H1 (cell line): ENCODE results near the gene DTNB. TPM values are rescaled to one million over a fixed set of nuclear protein-coding genes. Genes with fewer than 3 reads are reported as not detected.

ENCODE experiments used
- CTCF ChIA-PET: fragments of 300-600 bp; sonication (Branson Sonifier 250); formaldehyde crosslinking; loops from one replicate; lab custom pipeline; 2021; ENCODE audit not compliant: partially characterized antibody; lab: Charles Lee
- POLR2A ChIA-PET: fragments of 300-600 bp; sonication (Branson Sonifier 250); formaldehyde crosslinking; loops from one replicate; lab custom pipeline; 2021; ENCODE audit warnings: inconsistent platforms; ENCODE audit not compliant: partially characterized antibody; lab: Charles Lee
- DNase-seq, 2 experiments: peaks; one replicate each; pipeline versions ENCODE4 v3.0.0 to v3.0.0-alpha.2; 2010 to 2022; ENCODE audit warnings: low spot score in 2 of 2, low read depth in 1 of 2, mixed read lengths in 1 of 2
- FAIRE-seq: peaks from 2 replicates; lab custom pipeline; 2011; peaks lifted over from hg19 to GRCh38; lab: Jason Lieb, UNC
- H2AFZ ChIP-seq: 2 replicates; pipeline ENCODE4 v1.8.1; 2012; ENCODE audit warnings: low read length, inconsistent platforms
- H2AK5ac ChIP-seq: 2 replicates; pipeline ENCODE4 v1.6.1; 2013; ENCODE audit warnings: low read depth, low read length
- H2BK120ac ChIP-seq: replicated peaks from 2 replicates; pipeline ENCODE3; 2013; ENCODE audit warnings: low read depth, low read length, inconsistent platforms
- H2BK12ac ChIP-seq: 2 replicates; pipeline ENCODE4 v1.6.1; 2013; ENCODE audit warnings: low read depth, low read length
- H2BK15ac ChIP-seq: 2 replicates; pipeline ENCODE4 v1.6.1; 2013; ENCODE audit warnings: low read length
- H2BK20ac ChIP-seq: 2 replicates; pipeline ENCODE4 v1.6.1; 2013; ENCODE audit warnings: low read length
- H2BK5ac ChIP-seq: 2 replicates; pipeline ENCODE4 v1.6.1; 2013; ENCODE audit warnings: low read depth, low read length
- H3K14ac ChIP-seq: 2 replicates; pipeline ENCODE4 v1.6.1; 2013; ENCODE audit warnings: inconsistent platforms; ENCODE audit not compliant: insufficient read length
- H3K18ac ChIP-seq: 2 replicates; pipeline ENCODE4 v1.6.1; 2013; ENCODE audit warnings: low read length; ENCODE audit errors: extremely low read depth
- H3K23ac ChIP-seq: 2 replicates; pipeline ENCODE4 v1.6.1; 2013; ENCODE audit warnings: inconsistent platforms; ENCODE audit not compliant: insufficient read length
- H3K23me2 ChIP-seq: 2 replicates; pipeline ENCODE4 v1.6.1; 2013; ENCODE audit warnings: low read depth, low read length
- H3K27ac ChIP-seq: 2 replicates; pipeline ENCODE4 v1.6.1; 2011; ENCODE audit warnings: low read depth, low read length, inconsistent platforms
- H3K27me3 ChIP-seq, 4 experiments: replicated peaks in 1 of 4; 1 replicate in 1 of 4; 2 replicates in 3 of 4; pipeline versions ENCODE4 v1.6.1 to v1.8.1; 2011 to 2013; ENCODE audit warnings: low read length in 3 of 4, mild to moderate bottlenecking in 3 of 4, inconsistent platforms in 2 of 4, mixed read lengths in 2 of 4, moderate library complexity in 1 of 4; ENCODE audit not compliant: control insufficient read depth in 3 of 4, insufficient read depth in 3 of 4; ENCODE audit errors: extremely low read depth in 1 of 4
- H3K36me3 ChIP-seq, 4 experiments: 2 replicates each; pipeline versions ENCODE4 v1.6.1 to v1.8.1; 2011 to 2013; ENCODE audit warnings: mild to moderate bottlenecking in 4 of 4, low read length in 3 of 4, moderate library complexity in 2 of 4, control low read depth in 1 of 4, inconsistent platforms in 1 of 4; ENCODE audit not compliant: insufficient read depth in 4 of 4, control insufficient read depth in 2 of 4
- H3K4ac ChIP-seq: replicated peaks from 2 replicates; pipeline ENCODE3; 2013; ENCODE audit warnings: low read length, low read depth, mixed read lengths, inconsistent platforms; ENCODE audit not compliant: insufficient read length
- H3K4me1 ChIP-seq, 4 experiments: replicated peaks in 1 of 4; 1 replicate in 1 of 4; 2 replicates in 3 of 4; pipeline versions ENCODE4 v1.6.1 to v1.8.1; 2011 to 2013; ENCODE audit warnings: low read length in 3 of 4, inconsistent platforms in 2 of 4, mixed read lengths in 1 of 4; ENCODE audit not compliant: insufficient read depth in 4 of 4, control insufficient read depth in 3 of 4
- H3K4me2 ChIP-seq, 2 experiments: 2 replicates each; pipeline versions ENCODE4 v1.6.1 to v1.8.1; 2011 to 2013; ENCODE audit warnings: low read depth in 2 of 2, low read length in 2 of 2, control low read depth in 1 of 2, inconsistent platforms in 1 of 2, mild to moderate bottlenecking in 1 of 2; ENCODE audit not compliant: insufficient read depth in 1 of 2
- H3K4me3 ChIP-seq, 4 experiments: fragments of 200-600, 300-600 bp in 1 of 4; sonication (generic), shearing (Covaris generic), sonication (Bioruptor Twin) in 1 of 4; 2 replicates each; pipeline versions ENCODE4 v1.5.1 to v1.8.1; 2011 to 2016; ENCODE audit warnings: low read length in 4 of 4, low read depth in 3 of 4, control low read depth in 2 of 4, inconsistent platforms in 2 of 4, mild to moderate bottlenecking in 2 of 4, mixed read lengths in 1 of 4, moderate library complexity in 1 of 4; ENCODE audit not compliant: insufficient read depth in 2 of 4; ENCODE audit errors: extremely low read depth in 1 of 4
- H3K56ac ChIP-seq: replicated peaks from 2 replicates; pipeline ENCODE3; 2013; ENCODE audit warnings: low read depth, mild to moderate bottlenecking, mixed read lengths, low read length, inconsistent platforms; ENCODE audit not compliant: insufficient read length
- H3K79me1 ChIP-seq: 2 replicates; pipeline ENCODE4 v1.6.1; 2013; ENCODE audit warnings: low read depth, low read length, control low read depth
- H3K79me2 ChIP-seq, 2 experiments: 2 replicates each; pipeline versions ENCODE4 v1.6.1 to v1.8.1; 2012 to 2013; ENCODE audit warnings: low read length in 2 of 2, mild to moderate bottlenecking in 2 of 2, inconsistent platforms in 1 of 2; ENCODE audit not compliant: insufficient read depth in 2 of 2, control insufficient read depth in 1 of 2
- H3K9ac ChIP-seq, 4 experiments: replicated peaks in 1 of 4; 1 replicate in 1 of 4; 2 replicates in 3 of 4; pipeline versions ENCODE4 v1.6.1 to v1.8.1; 2011 to 2013; ENCODE audit warnings: low read depth in 3 of 4, low read length in 3 of 4, control low read depth in 2 of 4, mild to moderate bottlenecking in 2 of 4, moderate library complexity in 2 of 4, inconsistent platforms in 1 of 4; ENCODE audit errors: extremely low read depth in 1 of 4
- H3K9me3 ChIP-seq, 2 experiments: 2 replicates each; pipeline versions ENCODE4 v1.6.1 to v1.8.1; 2012 to 2013; ENCODE audit warnings: mild to moderate bottlenecking in 2 of 2, moderate library complexity in 2 of 2, control low read depth in 1 of 2, inconsistent platforms in 1 of 2, low read depth in 1 of 2, low read length in 1 of 2, mixed read lengths in 1 of 2; ENCODE audit not compliant: insufficient read depth in 2 of 2
- H4K20me1 ChIP-seq, 2 experiments: replicated peaks in 1 of 2; 2 replicates each; pipeline versions ENCODE3 to v1.8.1; 2011 to 2013; ENCODE audit warnings: inconsistent platforms in 2 of 2, low read length in 2 of 2, mild to moderate bottlenecking in 1 of 2; ENCODE audit not compliant: insufficient read depth in 2 of 2, control insufficient read depth in 1 of 2
- H4K5ac ChIP-seq: 2 replicates; pipeline ENCODE4 v1.6.1; 2013; ENCODE audit warnings: low read length, low read depth, mixed read lengths, inconsistent platforms; ENCODE audit not compliant: insufficient read length
- H4K8ac ChIP-seq: 2 replicates; pipeline ENCODE4 v1.8.0; 2013; ENCODE audit warnings: mild to moderate bottlenecking, moderate library complexity, low read length, inconsistent platforms; ENCODE audit not compliant: insufficient read depth; ENCODE audit errors: extremely low read depth
- H4K91ac ChIP-seq: replicated peaks from 2 replicates; pipeline ENCODE3; 2013; ENCODE audit warnings: low read length, mixed read lengths, inconsistent platforms; ENCODE audit not compliant: insufficient read length
- CHD1 ChIP-seq: IDR thresholded peaks from 2 replicates; pipeline ENCODE4 v1.6.1; 2012; ENCODE audit warnings: low read depth, low read length, improper control_type of control experiment
- CTBP2 ChIP-seq: IDR thresholded peaks from 2 replicates; pipeline ENCODE4 v1.7.0; 2011; ENCODE audit warnings: borderline replicate concordance, mild to moderate bottlenecking, moderate library complexity, mixed read lengths, low read length; ENCODE audit not compliant: insufficient read depth, insufficient read length
- KDM5A ChIP-seq: fragments of 200-600 bp; IDR thresholded peaks from 2 replicates; pipeline ENCODE4 v1.7.1; 2012; ENCODE audit warnings: mild to moderate bottlenecking, low read length, inconsistent platforms, mixed read lengths
- RBBP5 ChIP-seq: IDR thresholded peaks from 2 replicates; pipeline ENCODE4 v1.7.1; 2012; ENCODE audit warnings: low read depth, mild to moderate bottlenecking, inconsistent platforms, low read length, moderate library complexity, borderline replicate concordance
- RNF2 ChIP-seq: fragments of 200-900, 300-1000 bp; sonication (generic); IDR thresholded peaks from 2 replicates; pipeline ENCODE4 v1.7.1; 2016; ENCODE audit warnings: borderline replicate concordance, low read depth, mild to moderate bottlenecking, antibody characterized with exemption, low read length; ENCODE audit not compliant: poor library complexity, severe bottlenecking; ENCODE audit errors: missing control alignments
- SP4 ChIP-seq: IDR thresholded peaks from 2 replicates; pipeline ENCODE4 v1.6.1; 2012; ENCODE audit warnings: low read length, inconsistent platforms
- TAF7 ChIP-seq: optimal IDR thresholded peaks from 2 replicates; pipeline ENCODE3; 2011; ENCODE audit warnings: low read depth, mild to moderate bottlenecking, inconsistent platforms, low read length, moderate library complexity, borderline replicate concordance
- TBP ChIP-seq: IDR thresholded peaks from 2 replicates; pipeline ENCODE4 v1.6.1; 2011; ENCODE audit warnings: low read depth, low read length, improper control_type of control experiment
- TCF12 ChIP-seq: IDR thresholded peaks from 2 replicates; pipeline ENCODE4 v1.6.1; 2011; ENCODE audit warnings: low read depth, mild to moderate bottlenecking, low read length
- WGBS, 2 experiments: shearing (Covaris generic) in 1 of 2; methylation state at CpG; one replicate each; pipeline versions ENCODE4 v1.1.6 to v1.1.7; 2013 to 2015; ENCODE audit warnings: low lambda C conversion rate in 2 of 2, mixed read lengths in 2 of 2, inconsistent platforms in 1 of 2, low coverage in 1 of 2, missing lambda C conversion rate in 1 of 2; ENCODE audit not compliant: insufficient replicate concordance in 2 of 2, insufficient coverage in 1 of 2, insufficient read length in 1 of 2; ENCODE audit errors: extremely low coverage in 1 of 2, missing lambda C conversion rate in 1 of 2; 5-methylcytosine and 5-hydroxymethylcytosine counted together
- polyA plus RNA-seq, 7 experiments: library from polyadenylated mRNA; depleted of rRNA in 3 of 7; stranded (reverse) in 5 of 7; unstranded in 2 of 7; fragments of >200 nt in 5 of 7; fragments of 200-250 nt in 2 of 7; gene quantifications; 1 replicate in 5 of 7; 2 replicates in 1 of 7; 4 replicates in 1 of 7; pipeline versions ENCODE4 v1.2.1 to v1.2.3, GENCODE V29; 2011 to 2013; ENCODE audit warnings: missing spikeins in 2 of 7, mixed read lengths in 2 of 7
- total RNA-seq: library from RNA; stranded (reverse); fragmentation: NEBNext Ultra II Directional; extraction: Animal tissue kit (Norgen Biotek cat#: 25700); gene quantifications from 2 replicates; pipeline ENCODE4 v1.2.1, GENCODE V29; 2021

DTNB gene
- total and polyA plus RNA-seq, 2 of the 8 experiments (the other 6 are each of a cell fraction or from before 2014, with no cell fraction given) = 39.6 to 49.5 TPM

DNA sequence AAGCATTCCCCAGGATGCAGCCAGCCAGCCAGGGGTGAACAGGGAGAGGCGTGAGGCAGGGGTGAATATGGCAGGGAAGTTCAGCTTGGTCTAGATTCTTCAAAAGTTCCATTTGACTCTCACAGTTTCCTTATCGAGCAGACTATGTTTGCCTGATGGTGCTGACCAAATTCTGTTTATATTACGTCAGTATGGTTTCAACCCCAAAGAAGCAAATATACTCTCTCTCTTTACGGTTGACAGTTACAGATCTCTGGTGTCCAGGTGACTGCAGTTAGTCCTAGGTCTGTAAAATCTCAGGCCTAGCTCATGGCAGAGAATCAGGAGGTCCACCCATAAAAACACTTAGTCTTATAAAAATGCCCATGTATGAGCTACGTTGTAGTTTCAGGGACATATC, 293.4 kb downstream of the DTNB start:
- no peak overlapping the region for H3K27ac ChIP-seq
- TF ChIP-seq TBP = no peak
- no peak for TF ChIP-seq CTBP2
- TF ChIP-seq TAF7 = no peak
- TF ChIP-seq RNF2 = no peak
- no peak for TF ChIP-seq TCF12
- TF ChIP-seq KDM5A = no peak
- no peak for TF ChIP-seq RBBP5
- TF ChIP-seq SP4 = no peak
- TF ChIP-seq CHD1 = no peak
- TF ChIP-seq, all 59 proteins: peak for 0
- H4K91ac ChIP-seq = no peak overlapping the region
- no peak overlapping the region for H4K5ac ChIP-seq
- H2BK20ac ChIP-seq = no peak overlapping the region
- 84% methylated on average over 5 of the region's 5 CpGs; no CpG with 5 or more reads in 1 of the 2 experiments for WGBS, 2 experiments
- no peak overlapping the region for H3K23ac ChIP-seq
- H2BK15ac ChIP-seq = no peak overlapping the region
- ChIA-PET CTCF (interaction anchor here (1.0 to 3.5 kb wide), 5 partner anchors 9 to 71 kb away, joined by 3 to 13 read pairs (median 3); no protein-coding TSS in a partner anchor), POLR2A (no interaction called here)
- H3K56ac ChIP-seq = no peak overlapping the region
- no peaks in the 10 kb centered on the region for H4K20me1 ChIP-seq
- no peak overlapping the region for H2BK12ac ChIP-seq
- H3K4me2 ChIP-seq = no peak overlapping the region
- H3K23me2 ChIP-seq = no peaks in the 10 kb centered on the region
- no peaks in the 10 kb centered on the region for H3K79me2 ChIP-seq
- H3K4ac ChIP-seq = no peak overlapping the region
- peaks cover 0 to 8% (median 0%) of the 10 kb centered on the region in 4 experiments; a peak in 5 of 7 replicates for H3K27me3 ChIP-seq
- no peaks in the 10 kb centered on the region for H3K36me3 ChIP-seq
- H2BK5ac ChIP-seq = no peak overlapping the region
- H4K8ac ChIP-seq = no peak overlapping the region
- no peaks in the 10 kb centered on the region for H3K9me3 ChIP-seq
- H3K4me1 ChIP-seq = peaks cover 0 to 13% (median 10%) of the 10 kb centered on the region in 4 experiments; a peak in 5 of 7 replicates
- no peak overlapping the region for H2AFZ ChIP-seq
- DNase-seq (no peak), FAIRE-seq (no peak)
- H3K14ac ChIP-seq = no peak overlapping the region
- no peaks in the 10 kb centered on the region for H3K79me1 ChIP-seq
- H2AK5ac ChIP-seq = no peak overlapping the region
- no peak overlapping the region for H3K18ac ChIP-seq
- H2BK120ac ChIP-seq = no peak overlapping the region
- H3K9ac ChIP-seq = no peak overlapping the region
- no peak overlapping the region for H3K4me3 ChIP-seq
